H9 (cell line): ENCODE measurements around the gene TRAPPC2L. TPM values are rescaled to one million over a fixed set of nuclear protein-coding genes. Genes with fewer than 3 reads are reported as not detected.

Source experiments
- DNase-seq: peaks from one replicate; pipeline ENCODE4 v3.0.0-alpha.2; 2017
- H2AFZ ChIP-seq: one replicate; pipeline ENCODE4 v1.6.1; 2013; ENCODE audit warnings: mild to moderate bottlenecking, low read length, control low read depth, moderate library complexity
- H2AK5ac ChIP-seq: 2 replicates; pipeline ENCODE4 v1.6.1; 2013; ENCODE audit warnings: low read length, control low read depth, mixed read lengths; ENCODE audit not compliant: insufficient read length
- H2BK120ac ChIP-seq: one replicate; pipeline ENCODE4 v1.6.1; 2013; ENCODE audit warnings: low read depth, mild to moderate bottlenecking, low read length, control low read depth, inconsistent platforms; ENCODE audit not compliant: poor library complexity, severe bottlenecking
- H2BK12ac ChIP-seq: 2 replicates; pipeline ENCODE4 v1.6.1; 2013; ENCODE audit warnings: low read length, control low read depth, mixed read lengths, low read depth; ENCODE audit not compliant: insufficient read length
- H2BK15ac ChIP-seq: 2 replicates; pipeline ENCODE4 v1.6.1; 2013; ENCODE audit warnings: low read depth, low read length, control low read depth
- H2BK20ac ChIP-seq: one replicate; pipeline ENCODE4 v1.6.1; 2013; ENCODE audit warnings: low read depth, mild to moderate bottlenecking, low read length, control low read depth, inconsistent platforms; ENCODE audit not compliant: poor library complexity, severe bottlenecking
- H2BK5ac ChIP-seq: 2 replicates; pipeline ENCODE4 v1.6.1; 2013; ENCODE audit warnings: low read length, control low read depth, mixed read lengths; ENCODE audit not compliant: insufficient read length
- H3K14ac ChIP-seq: 2 replicates; pipeline ENCODE4 v1.6.1; 2013; ENCODE audit warnings: low read length, control low read depth; ENCODE audit not compliant: insufficient read depth
- H3K18ac ChIP-seq: 2 replicates; pipeline ENCODE4 v1.6.1; 2013; ENCODE audit warnings: low read depth, mild to moderate bottlenecking, mixed read lengths, low read length, control low read depth; ENCODE audit not compliant: insufficient read length
- H3K23ac ChIP-seq: 2 replicates; pipeline ENCODE4 v1.6.1; 2013; ENCODE audit warnings: low read length, control low read depth, mixed read lengths, low read depth; ENCODE audit not compliant: insufficient read length
- H3K23me2 ChIP-seq: 2 replicates; pipeline ENCODE4 v1.6.1; 2013; ENCODE audit warnings: low read depth, mild to moderate bottlenecking, mixed read lengths, low read length, control low read depth; ENCODE audit not compliant: insufficient read length, poor library complexity, severe bottlenecking
- H3K27ac ChIP-seq: 2 replicates; pipeline ENCODE4 v1.5.1; 2013; ENCODE audit warnings: low read length, control low read depth, mixed read lengths, low read depth; ENCODE audit not compliant: insufficient read length
- H3K27me3 ChIP-seq: 2 replicates; pipeline ENCODE4 v1.6.1; 2013; ENCODE audit warnings: low read length, control low read depth, inconsistent platforms; ENCODE audit not compliant: insufficient read depth
- H3K4ac ChIP-seq: 2 replicates; pipeline ENCODE4 v1.6.1; 2013; ENCODE audit warnings: low read depth, mild to moderate bottlenecking, control low read depth, inconsistent platforms, low read length, moderate library complexity
- H3K4me1 ChIP-seq: 2 replicates; pipeline ENCODE4 v1.6.1; 2013; ENCODE audit warnings: low read length, control low read depth, inconsistent platforms; ENCODE audit not compliant: insufficient read depth
- H3K4me2 ChIP-seq: 2 replicates; pipeline ENCODE4 v1.6.1; 2013; ENCODE audit warnings: low read length, control low read depth, mixed read lengths; ENCODE audit not compliant: insufficient read length, insufficient read depth
- H3K56ac ChIP-seq: 2 replicates; pipeline ENCODE4 v1.6.1; 2013; ENCODE audit warnings: low read depth, mild to moderate bottlenecking, mixed read lengths, low read length, control low read depth; ENCODE audit not compliant: insufficient read length
- H3K79me1 ChIP-seq: 2 replicates; pipeline ENCODE4 v1.6.1; 2013; ENCODE audit warnings: low read depth, mild to moderate bottlenecking, moderate library complexity, low read length, control low read depth, inconsistent platforms; ENCODE audit not compliant: insufficient read depth, poor library complexity, severe bottlenecking
- H3K79me2 ChIP-seq: 2 replicates; pipeline ENCODE4 v1.6.1; 2013; ENCODE audit warnings: low read length, control low read depth, inconsistent platforms; ENCODE audit not compliant: insufficient read depth
- H3K9ac ChIP-seq: 2 replicates; pipeline ENCODE4 v1.6.1; 2013; ENCODE audit warnings: low read length, control low read depth, mixed read lengths; ENCODE audit not compliant: insufficient read length; ENCODE audit errors: extremely low read depth
- H3K9me3 ChIP-seq: one replicate; pipeline ENCODE4 v1.6.1; 2013; ENCODE audit warnings: low read depth, low read length, inconsistent platforms; ENCODE audit not compliant: control insufficient read depth
- H3T11ph ChIP-seq: one replicate; pipeline ENCODE4 v1.6.1; 2013; ENCODE audit warnings: mild to moderate bottlenecking, low read length, control low read depth, inconsistent platforms
- H4K20me1 ChIP-seq: one replicate; pipeline ENCODE4 v1.6.1; 2013; ENCODE audit not compliant: control insufficient read depth, insufficient read length, insufficient read depth
- H4K5ac ChIP-seq: 2 replicates; pipeline ENCODE4 v1.6.1; 2013; ENCODE audit warnings: low read depth, mild to moderate bottlenecking, mixed read lengths, low read length, control low read depth; ENCODE audit not compliant: insufficient read length
- H4K8ac ChIP-seq: replicated peaks from 2 replicates; pipeline ENCODE4 v1.6.1; 2013; ENCODE audit warnings: low read length, control low read depth, mixed read lengths, low read depth; ENCODE audit not compliant: insufficient read length
- H4K91ac ChIP-seq: 2 replicates; pipeline ENCODE4 v1.6.1; 2013; ENCODE audit warnings: low read depth, mild to moderate bottlenecking, moderate library complexity, mixed read lengths, low read length, control low read depth; ENCODE audit not compliant: insufficient read length
- H3K27ac Mint-ChIP-seq, 3 experiments: 2 replicates in 2 of 3; 3 replicates in 1 of 3; pipeline ENCODE4 v1.8.0; 2020 to 2021; ENCODE audit warnings: mixed read lengths in 3 of 3, mild to moderate bottlenecking in 1 of 3, moderate library complexity in 1 of 3
- H3K27me3 Mint-ChIP-seq: 2 replicates; pipeline ENCODE4 v1.8.0; 2021; ENCODE audit warnings: low read depth, mild to moderate bottlenecking, moderate library complexity, mixed read lengths
- H3K36me3 Mint-ChIP-seq, 3 experiments: 2 replicates in 2 of 3; 3 replicates in 1 of 3; pipeline ENCODE4 v1.8.0; 2020 to 2021; ENCODE audit warnings: low read depth in 3 of 3, mixed read lengths in 3 of 3; ENCODE audit not compliant: insufficient read depth in 1 of 3
- H3K4me1 Mint-ChIP-seq, 2 experiments: 2 replicates each; pipeline ENCODE4 v1.8.0; 2020; ENCODE audit warnings: mixed read lengths in 2 of 2
- H3K4me3 Mint-ChIP-seq, 2 experiments: 2 replicates in 1 of 2; 3 replicates in 1 of 2; pipeline ENCODE4 v1.8.0; 2020 to 2021; ENCODE audit warnings: mild to moderate bottlenecking in 2 of 2, mixed read lengths in 2 of 2, moderate library complexity in 1 of 2
- H3K9me3 Mint-ChIP-seq, 2 experiments: 2 replicates in 1 of 2; 3 replicates in 1 of 2; pipeline ENCODE4 v1.8.0; 2020; ENCODE audit warnings: mild to moderate bottlenecking in 2 of 2, mixed read lengths in 2 of 2, moderate library complexity in 1 of 2
- WGBS: extraction: QIAGEN DNeasy Blood & Tissue Kit; methylation state at CpG from one replicate; pipeline ENCODE4 v1.1.7; 2013; ENCODE audit warnings: missing lambda C conversion rate, low lambda C conversion rate, mixed read lengths; ENCODE audit not compliant: insufficient read length; ENCODE audit errors: extremely low coverage; 5-methylcytosine and 5-hydroxymethylcytosine counted together
- total RNA-seq: library from RNA; stranded (reverse); gene quantifications from 2 replicates; pipeline ENCODE4 v1.2.1, GENCODE V29; 2021
- TF ChIP-seq, protein P1 (sequence below): fragments of 200-600 bp; sonication (generic); conservative IDR thresholded peaks from 3 replicates; pipeline ENCODE4 v1.8.0; 2021; ENCODE audit warnings: antibody characterized with exemption, mild to moderate bottlenecking

The TRAPPC2L gene
- total RNA-seq, 1 experiment from 2014 or later = 90.3 TPM

DNA sequence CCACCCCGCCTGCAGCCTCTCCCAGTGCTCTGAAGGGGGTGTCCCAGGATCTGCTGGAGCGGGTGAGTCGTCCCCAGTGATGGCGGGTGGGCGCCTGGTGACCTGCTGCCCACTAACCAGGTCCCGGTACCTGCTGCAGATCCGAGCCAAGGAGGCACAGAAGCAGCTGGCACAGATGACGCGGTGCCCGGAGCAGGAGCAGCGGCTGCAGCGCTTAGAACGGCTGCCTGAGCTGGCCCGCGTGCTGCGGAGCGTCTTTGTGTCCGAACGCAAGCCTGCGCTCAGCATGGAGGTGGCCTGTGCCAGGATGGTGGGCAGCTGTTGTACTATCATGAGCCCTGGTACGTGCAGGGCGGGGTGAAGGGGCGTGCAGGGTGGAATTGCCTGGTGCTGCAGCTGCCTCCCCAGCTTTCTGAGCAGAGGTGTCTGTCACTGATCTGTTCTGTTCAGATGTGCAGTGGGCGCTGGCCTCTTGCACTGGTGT, 49.7 kb upstream of the TRAPPC2L start:
- WGBS = no CpG with 5 or more reads among the region's 24 CpGs
- no peak overlapping the region for H3K4me3 Mint-ChIP-seq

More for the DNA sequence above, 49.7 kb upstream of the TRAPPC2L start:
- Histone ChIP-seq H3K27me3 (no peaks in the 10 kb centered on the region), H3K79me1 (peaks cover 6% of the 10 kb centered on the region), H3K56ac (no peak overlapping the region), H3K9ac (no peak overlapping the region), H3K79me2 (peaks cover 6% of the 10 kb centered on the region; the same call in 1 of the 2 replicates), H2BK15ac (no peak overlapping the region), H3T11ph (no peak overlapping the region), H4K5ac (no peak overlapping the region), H3K27ac (no peak overlapping the region), H3K9me3 (no peaks in the 10 kb centered on the region), H3K23me2 (peaks cover 21% of the 10 kb centered on the region), H2BK12ac (no peak overlapping the region), H4K8ac (no peak overlapping the region), H2BK120ac (no peak overlapping the region), H3K4me2 (no peak overlapping the region), H3K23ac (no peak overlapping the region), H3K18ac (no peak overlapping the region), H2BK5ac (no peak overlapping the region), H4K20me1 (peaks cover 3% of the 10 kb centered on the region), H3K14ac (no peak overlapping the region), H2AK5ac (no peak overlapping the region), H4K91ac (no peak overlapping the region), H3K4me1 (no peaks in the 10 kb centered on the region), H3K4ac (no peak overlapping the region), H2AFZ (no peak overlapping the region), H2BK20ac (no peak overlapping the region)
- peaks cover 17 to 55% (median 54%) of the 10 kb centered on the region in 3 experiments; a peak in 6 of 7 replicates for H3K36me3 Mint-ChIP-seq
- H3K4me1 Mint-ChIP-seq = peaks cover 2 to 10% of the 10 kb centered on the region in 2 experiments
- TF ChIP-seq, protein P1, sequence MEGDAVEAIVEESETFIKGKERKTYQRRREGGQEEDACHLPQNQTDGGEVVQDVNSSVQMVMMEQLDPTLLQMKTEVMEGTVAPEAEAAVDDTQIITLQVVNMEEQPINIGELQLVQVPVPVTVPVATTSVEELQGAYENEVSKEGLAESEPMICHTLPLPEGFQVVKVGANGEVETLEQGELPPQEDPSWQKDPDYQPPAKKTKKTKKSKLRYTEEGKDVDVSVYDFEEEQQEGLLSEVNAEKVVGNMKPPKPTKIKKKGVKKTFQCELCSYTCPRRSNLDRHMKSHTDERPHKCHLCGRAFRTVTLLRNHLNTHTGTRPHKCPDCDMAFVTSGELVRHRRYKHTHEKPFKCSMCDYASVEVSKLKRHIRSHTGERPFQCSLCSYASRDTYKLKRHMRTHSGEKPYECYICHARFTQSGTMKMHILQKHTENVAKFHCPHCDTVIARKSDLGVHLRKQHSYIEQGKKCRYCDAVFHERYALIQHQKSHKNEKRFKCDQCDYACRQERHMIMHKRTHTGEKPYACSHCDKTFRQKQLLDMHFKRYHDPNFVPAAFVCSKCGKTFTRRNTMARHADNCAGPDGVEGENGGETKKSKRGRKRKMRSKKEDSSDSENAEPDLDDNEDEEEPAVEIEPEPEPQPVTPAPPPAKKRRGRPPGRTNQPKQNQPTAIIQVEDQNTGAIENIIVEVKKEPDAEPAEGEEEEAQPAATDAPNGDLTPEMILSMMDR = no peak
- H3K9me3 Mint-ChIP-seq = no peaks in the 10 kb centered on the region
- H3K27ac Mint-ChIP-seq = peak overlapping the region in 1 of 3 experiments; percentile 32; a peak in 2 of 7 replicates
- no peak for DNase-seq
- no peaks in the 10 kb centered on the region; the same call in 1 of the 2 replicates for H3K27me3 Mint-ChIP-seq
